K562 (cell line): ENCODE measurements around the gene CC2D1A. TPM values are rescaled to one million over a fixed set of nuclear protein-coding genes. Genes with fewer than 3 reads are reported as not detected.

Experiments
- ATAC-seq: fragments of 200-7000 bp; cut with Tn5 transposase; 3 replicates; pipeline ENCODE4 v1.9.1; 2020; ENCODE audit warnings: moderate library complexity
- BruUV-seq: library from RNA; stranded (reverse); fragments of 400-500 nt; replicated peaks from 2 replicates; lab custom pipeline; 2021; lab: Mats Ljungman, UMichigan
- CTCF ChIA-PET: fragments of 300-600 bp; formaldehyde crosslinking; extraction: SDS; loops from one replicate; lab custom pipeline; 2021; ENCODE audit warnings: low intra/inter-chr PET ratio; lab: Yijun Ruan, JAX
- POLR2A ChIA-PET: fragments of 300-600, 350-650 bp; sonication (Branson Sonifier 250); formaldehyde crosslinking; extraction: SDS; loops from one replicate; lab custom pipeline; 2021; ENCODE audit warnings: antibody characterized with exemption, inconsistent platforms; lab: Yijun Ruan, JAX
- DNase-seq, 4 experiments: peaks; one replicate each; pipeline versions ENCODE4 v3.0.0 to v3.0.0-alpha.2; 2011 to 2018; ENCODE audit warnings: low spot score in 3 of 4, mixed read lengths in 3 of 4; ENCODE audit errors: extremely low read depth in 1 of 4
- FAIRE-seq: peaks from 2 replicates; lab custom pipeline; 2011; peaks lifted over from hg19 to GRCh38; lab: Jason Lieb, UNC
- H2AFZ ChIP-seq: 2 replicates; pipeline ENCODE4 v1.6.0; 2011; ENCODE audit warnings: low read depth, low read length, control low read depth, inconsistent platforms
- H3K27ac ChIP-seq: fragments of 200-600 bp; 3 replicates; pipeline ENCODE4 v1.8.0; 2011; ENCODE audit warnings: low read depth, mild to moderate bottlenecking, control low read depth, inconsistent platforms, low read length, moderate library complexity, mixed read lengths; ENCODE audit errors: extremely low read depth
- H3K27me3 ChIP-seq, 2 experiments: fragments of 300-600 bp in 1 of 2; 2 replicates in 1 of 2; 3 replicates in 1 of 2; pipeline versions ENCODE4 v1.6.0 to v1.8.0; 2011; ENCODE audit warnings: inconsistent platforms in 2 of 2, low read length in 2 of 2, mild to moderate bottlenecking in 1 of 2, mixed read lengths in 1 of 2, moderate library complexity in 1 of 2; ENCODE audit not compliant: control insufficient read depth in 2 of 2, insufficient read depth in 2 of 2
- H3K36me3 ChIP-seq: fragments of 300-600 bp; 3 replicates; pipeline ENCODE4 v1.8.0; 2011; ENCODE audit warnings: mild to moderate bottlenecking, low read length, inconsistent platforms; ENCODE audit not compliant: control insufficient read depth, insufficient read depth
- H3K4me1 ChIP-seq, 2 experiments: fragments of 200-600 bp in 1 of 2; replicated peaks in 1 of 2; 2 replicates in 1 of 2; 3 replicates in 1 of 2; pipeline versions ENCODE4 v1.5.1 to v1.8.0; 2011; ENCODE audit warnings: inconsistent platforms in 2 of 2, low read length in 2 of 2, mild to moderate bottlenecking in 1 of 2, mixed read lengths in 1 of 2, moderate library complexity in 1 of 2; ENCODE audit not compliant: control insufficient read depth in 2 of 2, insufficient read depth in 2 of 2
- H3K4me2 ChIP-seq: 2 replicates; pipeline ENCODE4 v1.6.1; 2011; ENCODE audit warnings: low read length, control low read depth, inconsistent platforms, mixed read lengths; ENCODE audit not compliant: insufficient read depth
- H3K4me3 ChIP-seq: fragments of 200-600 bp; sonication (generic), shearing (Covaris generic); 2 replicates; pipeline ENCODE4 v1.5.1; 2016; ENCODE audit warnings: control low read depth, inconsistent platforms
- H3K79me2 ChIP-seq: fragments of 200-600 bp; 3 replicates; pipeline ENCODE4 v1.8.0; 2011; ENCODE audit warnings: low read length, inconsistent platforms; ENCODE audit not compliant: control insufficient read depth, insufficient read depth
- H3K9ac ChIP-seq, 2 experiments: 2 replicates each; pipeline versions ENCODE4 v1.6.0 to v1.6.1; 2011; ENCODE audit warnings: low read depth in 2 of 2, low read length in 2 of 2, control low read depth in 1 of 2, inconsistent platforms in 1 of 2, mild to moderate bottlenecking in 1 of 2, mixed read lengths in 1 of 2; ENCODE audit not compliant: insufficient read depth in 1 of 2
- H3K9me1 ChIP-seq: one replicate; pipeline ENCODE4 v1.6.0; 2011; ENCODE audit warnings: inconsistent platforms, mild to moderate bottlenecking, low read length, moderate library complexity; ENCODE audit not compliant: control insufficient read depth, insufficient read depth
- H3K9me3 ChIP-seq: replicated peaks from 2 replicates; pipeline ENCODE4 v1.5.1; 2011; ENCODE audit warnings: low read depth, low read length, inconsistent platforms; ENCODE audit not compliant: control insufficient read depth, insufficient read depth
- H4K20me1 ChIP-seq: replicated peaks from 2 replicates; pipeline ENCODE4 v1.6.1; 2011; ENCODE audit warnings: low read length, inconsistent platforms, mixed read lengths; ENCODE audit not compliant: control insufficient read depth, insufficient read depth
- ATF7 ChIP-seq: fragments of 450-650 bp; IDR thresholded peaks from 2 replicates; pipeline ENCODE4 v1.7.1; 2014; ENCODE audit warnings: mild to moderate bottlenecking, moderate library complexity
- DPF2 ChIP-seq: fragments of 450-650 bp; IDR thresholded peaks from 2 replicates; pipeline ENCODE4 v1.6.1; 2016
- EGR1 ChIP-seq: fragments of 450-650 bp; conservative IDR thresholded peaks from 2 replicates; pipeline ENCODE4 v1.6.1; 2017; ENCODE audit warnings: mild to moderate bottlenecking
- HDAC3 ChIP-seq: fragments of 450-650 bp; IDR thresholded peaks from 2 replicates; pipeline ENCODE4 v1.6.1; 2018; ENCODE audit warnings: borderline replicate concordance, mild to moderate bottlenecking, moderate library complexity; ENCODE audit not compliant: partially characterized antibody
- HDAC6 ChIP-seq: IDR thresholded peaks from 2 replicates; pipeline ENCODE4 v1.6.1; 2012; ENCODE audit warnings: low read depth, mild to moderate bottlenecking, control low read depth, inconsistent platforms, low read length, moderate library complexity
- NFE2 ChIP-seq: IDR thresholded peaks from 2 replicates; pipeline ENCODE4 v1.6.1; 2014; ENCODE audit warnings: antibody characterized with exemption, low read depth
- NFYB ChIP-seq: IDR thresholded peaks from 2 replicates; pipeline ENCODE4 v1.6.1; 2011; ENCODE audit warnings: mild to moderate bottlenecking, moderate library complexity; ENCODE audit not compliant: insufficient read length; ENCODE audit errors: extremely low read depth
- RAD51 ChIP-seq: fragments of 450-650 bp; IDR thresholded peaks from 2 replicates; pipeline ENCODE4 v1.7.1; 2016; ENCODE audit warnings: low read depth, mild to moderate bottlenecking, borderline replicate concordance
- SMAD3 ChIP-seq: fragments of 450-650 bp; formaldehyde crosslinking; conservative IDR thresholded peaks from 2 replicates; pipeline ENCODE4 v1.4.0; 2020; ENCODE audit warnings: mild to moderate bottlenecking
- TGIF2 ChIP-seq: sonication (generic); formaldehyde crosslinking; IDR thresholded peaks from 2 replicates; pipeline ENCODE4 v1.8.1; 2022; ENCODE audit warnings: mild to moderate bottlenecking, missing genetic modification reagents, moderate library complexity
- ZNF354B ChIP-seq: fragments of 250-450 bp; sonication (Bioruptor Pico); IDR thresholded peaks from 2 replicates; pipeline ENCODE4 v1.4.0; 2020
- ZNF444 ChIP-seq: fragments of 250-450 bp; sonication (Bioruptor Pico); IDR thresholded peaks from 2 replicates; pipeline ENCODE4 v1.4.0; 2020; ENCODE audit warnings: mild to moderate bottlenecking, moderate library complexity
- WGBS: fragments of 100-300 bp; shearing (Covaris generic); methylation state at CpG from one replicate; pipeline ENCODE4 v1.1.6; 2016; ENCODE audit warnings: low coverage, mixed read lengths; ENCODE audit not compliant: insufficient coverage; ENCODE audit errors: missing lambda C conversion rate; 5-methylcytosine and 5-hydroxymethylcytosine counted together
- in situ Hi-C: fragments of 300-500 bp; cut with MboI; formaldehyde crosslinking; loops from 4 replicates; pipeline ENCODE4 v1.15.0; 2018; ENCODE audit warnings: inconsistent platforms, mixed read lengths
- intact Hi-C: fragments of 100-400 bp; cut with micrococcal nuclease; formaldehyde crosslinking; loops from 2 replicates; pipeline ENCODE4 v1.14.2; 2022
- polyA plus RNA-seq, 8 experiments: library from polyadenylated mRNA; depleted of rRNA in 4 of 8; stranded (reverse) in 5 of 8; unstranded in 3 of 8; fragments of >200 nt; fragmentation: Nextera tagmentation in 2 of 8; fragmentation: Illumina TruSeq in 1 of 8; extraction: Ambion mirVana in 2 of 8; extraction: Trizol in 1 of 8; gene quantifications; 2 replicates each; pipeline versions ENCODE4 v1.2.1 to v1.2.3, GENCODE V29; 2011 to 2014; ENCODE audit warnings: inconsistent platforms in 1 of 8, missing spikeins in 1 of 8
- total RNA-seq, 7 experiments: library from RNA; depleted of rRNA in 6 of 7; stranded (reverse); fragments of >200 nt in 6 of 7; fragmentation: Illumina TruSeq in 2 of 7; extraction: Trizol in 2 of 7; gene quantifications; 2 replicates each; pipeline versions ENCODE4 v1.2.1 to v1.2.3, GENCODE V29; 2011 to 2021; ENCODE audit warnings: low replicate concordance in 1 of 7
- TF ChIP-seq, protein P1 (sequence below): fragments of 450-650 bp; IDR thresholded peaks from one replicate; pipeline ENCODE4 v1.6.1; 2018; ENCODE audit warnings: mild to moderate bottlenecking, moderate library complexity; ENCODE audit not compliant: partially characterized antibody
- TF ChIP-seq, protein P2 (sequence below): fragments of 450-650 bp; IDR thresholded peaks from 2 replicates; pipeline ENCODE4 v1.6.1; 2018; ENCODE audit warnings: mild to moderate bottlenecking, low read depth; ENCODE audit not compliant: partially characterized antibody
- TF ChIP-seq, protein P3 (sequence below): fragments of 250-450 bp; sonication (Bioruptor Pico); IDR thresholded peaks from 2 replicates; pipeline ENCODE4 v1.5.0; 2021

Gene CC2D1A
- total and polyA plus RNA-seq, 9 of the 15 experiments (the other 6 are each of a cell fraction or from before 2014, with no cell fraction given): 0.32 to 31.0 (median 12.9) TPM

DNA sequence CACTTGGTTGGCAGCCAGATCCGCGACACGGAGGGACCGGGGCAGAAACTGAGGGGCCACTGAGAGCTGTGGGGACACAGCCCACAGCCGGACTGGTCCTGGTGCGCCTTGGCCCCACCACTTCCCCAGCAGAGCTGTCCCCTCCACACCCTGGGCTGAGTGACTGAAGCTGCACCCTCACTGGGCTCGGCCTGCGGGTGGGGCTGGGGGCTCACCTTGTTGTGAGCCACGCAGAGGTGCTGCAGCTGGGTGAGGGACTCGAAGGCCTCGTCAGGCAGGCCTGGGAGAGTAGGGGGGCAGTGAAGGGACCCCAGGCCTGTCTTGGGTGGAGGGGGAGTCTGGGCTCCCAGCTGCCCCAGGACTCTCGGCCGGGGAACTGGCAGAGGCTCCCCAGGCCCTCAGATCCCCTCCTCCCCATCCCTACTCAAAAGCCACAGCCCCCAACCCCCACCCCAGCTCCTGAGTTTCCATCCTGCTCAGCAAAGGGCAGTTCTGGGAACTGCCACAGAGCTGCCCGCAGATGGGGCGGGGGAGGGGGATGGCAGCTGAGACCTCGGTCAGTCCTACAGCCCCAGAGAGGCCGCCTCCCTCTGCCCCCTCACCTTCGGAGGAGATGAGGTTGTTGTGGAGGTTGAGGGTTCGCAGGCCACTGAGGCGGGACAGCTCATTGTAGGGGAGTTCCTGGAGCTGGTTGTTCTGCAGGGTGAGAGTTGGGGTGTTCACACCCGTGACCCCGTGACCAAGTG lies 29.9 kb downstream of the CC2D1A start (continued):
- TF ChIP-seq, protein P1, sequence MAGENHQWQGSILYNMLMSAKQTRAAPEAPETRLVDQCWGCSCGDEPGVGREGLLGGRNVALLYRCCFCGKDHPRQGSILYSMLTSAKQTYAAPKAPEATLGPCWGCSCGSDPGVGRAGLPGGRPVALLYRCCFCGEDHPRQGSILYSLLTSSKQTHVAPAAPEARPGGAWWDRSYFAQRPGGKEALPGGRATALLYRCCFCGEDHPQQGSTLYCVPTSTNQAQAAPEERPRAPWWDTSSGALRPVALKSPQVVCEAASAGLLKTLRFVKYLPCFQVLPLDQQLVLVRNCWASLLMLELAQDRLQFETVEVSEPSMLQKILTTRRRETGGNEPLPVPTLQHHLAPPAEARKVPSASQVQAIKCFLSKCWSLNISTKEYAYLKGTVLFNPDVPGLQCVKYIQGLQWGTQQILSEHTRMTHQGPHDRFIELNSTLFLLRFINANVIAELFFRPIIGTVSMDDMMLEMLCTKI: no peak
- TF ChIP-seq ATF7 (no peak), ZNF444 (peak; percentile 76), NFE2 (no peak), NFYB (no peak), TGIF2 (CRISPR knock-in tag) (no peak), SMAD3 (CRISPR knock-in tag) (no peak)

DNA sequence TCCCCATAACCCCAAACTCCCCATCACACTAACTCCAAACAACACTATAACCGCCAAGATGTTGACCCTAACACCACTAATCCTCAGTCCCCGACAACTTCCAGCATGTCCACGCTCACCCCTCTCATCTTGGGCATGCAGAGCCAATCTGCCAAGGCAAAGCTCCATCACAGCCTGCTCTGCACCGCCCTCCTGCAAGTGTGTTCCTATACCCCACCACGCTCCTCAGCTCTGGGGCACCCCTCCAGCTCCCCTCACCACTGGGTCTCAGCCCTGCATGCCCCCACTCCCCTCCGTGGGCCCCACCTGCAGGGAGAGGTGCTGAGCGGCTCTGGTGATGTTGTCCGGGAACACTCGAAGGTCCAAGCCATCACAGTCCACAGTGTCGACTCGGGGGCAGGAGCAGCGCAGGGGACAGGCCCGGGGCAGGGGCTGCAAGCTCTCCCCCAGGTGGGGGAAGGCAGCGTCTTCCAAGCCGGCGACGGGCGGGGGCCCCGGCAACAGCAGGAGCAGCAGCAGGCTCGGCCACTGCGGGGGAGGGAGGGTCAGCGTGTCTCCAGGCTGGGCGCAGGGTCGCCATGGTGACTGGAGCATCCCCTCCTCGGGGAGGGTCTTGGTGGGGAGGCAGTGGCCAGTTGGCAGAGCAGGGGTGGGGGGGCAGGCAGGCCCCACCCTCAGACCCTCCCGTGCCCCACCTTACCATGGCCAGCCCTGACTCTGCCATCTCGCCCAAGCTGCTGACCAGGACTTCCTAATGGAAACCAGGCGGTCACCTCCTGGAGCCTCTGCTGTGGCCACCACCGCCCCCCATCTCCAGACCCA lies 31.7 kb downstream of the CC2D1A start:
- DNase-seq (peak in 1 of 4 experiments; percentile 37), FAIRE-seq (no peak), ATAC-seq (0 out of 3 replicates have a peak, but pooled peaks have one; percentile 9)
- H2AFZ ChIP-seq: no peak overlapping the region
- in situ Hi-C loops: no loop called here
- no peak overlapping the region for H3K4me3 ChIP-seq
- 4% methylated on average over 18 of the region's 29 CpGs for WGBS
- no peak overlapping the region for H3K27ac ChIP-seq
- 0 out of 2 replicates have a peak, but pooled peaks cover 4% of the 10 kb centered on the region for H4K20me1 ChIP-seq
- H3K27me3 ChIP-seq: peaks cover 0 to 3% of the 10 kb centered on the region in 2 experiments; a peak in 2 of 5 replicates
- no peak overlapping the region for H3K4me2 ChIP-seq
- H3K9ac ChIP-seq: no peak overlapping the region; a peak in 1 of 4 replicates
- no peaks in the 10 kb centered on the region for H3K79me2 ChIP-seq
- CTCF ChIA-PET: no interaction called here
- intact Hi-C loops: no loop called here
- peaks cover 7% of the 10 kb centered on the region; the same call in 1 of the 2 replicates for H3K9me3 ChIP-seq
- no TSS peak for BruUV-seq
- no peaks in the 10 kb centered on the region for H3K9me1 ChIP-seq
- H3K36me3 ChIP-seq: no peaks in the 10 kb centered on the region
- POLR2A ChIA-PET: no interaction called here
- peaks cover 0 to 42% of the 10 kb centered on the region in 2 experiments; a peak in 4 of 5 replicates for H3K4me1 ChIP-seq
- TF ChIP-seq, protein P2, sequence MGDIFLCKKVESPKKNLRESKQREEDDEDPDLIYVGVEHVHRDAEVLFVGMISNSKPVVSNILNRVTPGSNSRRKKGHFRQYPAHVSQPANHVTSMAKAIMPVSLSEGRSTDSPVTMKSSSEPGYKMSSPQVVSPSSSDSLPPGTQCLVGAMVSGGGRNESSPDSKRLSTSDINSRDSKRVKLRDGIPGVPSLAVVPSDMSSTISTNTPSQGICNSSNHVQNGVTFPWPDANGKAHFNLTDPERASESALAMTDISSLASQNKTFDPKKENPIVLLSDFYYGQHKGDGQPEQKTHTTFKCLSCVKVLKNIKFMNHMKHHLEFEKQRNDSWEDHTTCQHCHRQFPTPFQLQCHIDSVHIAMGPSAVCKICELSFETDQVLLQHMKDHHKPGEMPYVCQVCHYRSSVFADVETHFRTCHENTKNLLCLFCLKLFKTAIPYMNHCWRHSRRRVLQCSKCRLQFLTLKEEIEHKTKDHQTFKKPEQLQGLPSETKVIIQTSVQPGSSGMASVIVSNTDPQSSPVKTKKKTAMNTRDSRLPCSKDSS: no peak
- TF ChIP-seq HDAC3 (no peak), HDAC6 (no peak), ZNF354B (no peak), DPF2 (no peak), RAD51 (no peak), EGR1 (0 out of 2 replicates have a peak, but pooled peaks have one; percentile 21)
- TF ChIP-seq, protein P3, sequence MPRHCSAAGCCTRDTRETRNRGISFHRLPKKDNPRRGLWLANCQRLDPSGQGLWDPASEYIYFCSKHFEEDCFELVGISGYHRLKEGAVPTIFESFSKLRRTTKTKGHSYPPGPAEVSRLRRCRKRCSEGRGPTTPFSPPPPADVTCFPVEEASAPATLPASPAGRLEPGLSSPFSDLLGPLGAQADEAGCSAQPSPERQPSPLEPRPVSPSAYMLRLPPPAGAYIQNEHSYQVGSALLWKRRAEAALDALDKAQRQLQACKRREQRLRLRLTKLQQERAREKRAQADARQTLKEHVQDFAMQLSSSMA: no peak
